Immature natural killer cell (primary cell): Measurements from ENCODE around the gene SELENOV. TPM values are rescaled to one million over a fixed set of nuclear protein-coding genes. Genes with fewer than 3 reads are reported as not detected.
A peak's percentile ranks its signal among the peaks of the same experiment; 100 is the strongest.
"Not testable (repeated sequence)": the region's sequence is repeated elsewhere in the genome, so short reads cannot be mapped to it uniquely, and the experiment has no call there.

Experiments
- DNase-seq, 3 donors: peaks; one replicate each; pipeline ENCODE4 v3.0.0; 2022; ENCODE audit warnings: mixed read lengths in 1 of 3
- H3K27ac Mint-ChIP-seq, 6 donors: one replicate each; pipeline ENCODE4 v1.8.0; 2020; ENCODE audit warnings: mixed read lengths in 6 of 6, mild to moderate bottlenecking in 5 of 6, inconsistent platforms in 4 of 6, moderate library complexity in 3 of 6
- H3K27me3 Mint-ChIP-seq, 3 donors: one replicate each; pipeline ENCODE4 v1.8.0; 2020 to 2021; ENCODE audit warnings: low read depth in 3 of 3, mild to moderate bottlenecking in 3 of 3, mixed read lengths in 3 of 3, moderate library complexity in 3 of 3, inconsistent platforms in 1 of 3
- H3K36me3 Mint-ChIP-seq, 3 donors: one replicate each; pipeline ENCODE4 v1.8.0; 2020; ENCODE audit warnings: mixed read lengths in 3 of 3, inconsistent platforms in 2 of 3, mild to moderate bottlenecking in 2 of 3
- H3K4me1 Mint-ChIP-seq, 2 donors: one replicate each; pipeline ENCODE4 v1.8.0; 2020; ENCODE audit warnings: inconsistent platforms in 2 of 2, mild to moderate bottlenecking in 2 of 2, mixed read lengths in 2 of 2, moderate library complexity in 1 of 2
- H3K4me3 Mint-ChIP-seq, 5 donors: one replicate each; pipeline ENCODE4 v1.8.0; 2020; ENCODE audit warnings: mild to moderate bottlenecking in 5 of 5, mixed read lengths in 5 of 5, inconsistent platforms in 3 of 5, moderate library complexity in 3 of 5
- H3K9me3 Mint-ChIP-seq, 6 donors: one replicate each; pipeline ENCODE4 v1.8.0; 2020; ENCODE audit warnings: mild to moderate bottlenecking in 6 of 6, mixed read lengths in 6 of 6, inconsistent platforms in 4 of 6, moderate library complexity in 3 of 6
- polyA plus RNA-seq, 3 donors: library from polyadenylated mRNA; unstranded; fragments of 300-500 nt; fragmentation: Illumina TruSeq; gene quantifications; one replicate each; pipeline ENCODE4 v1.2.3, GENCODE V29; 2021

The SELENOV gene
- polyA plus RNA-seq, 3 donors from 2014 or later, result not detected

GRCh38 chr19:39479319-39479801 lies 35.6 kb upstream of the SELENOV start:
- not testable (repeated sequence) for H3K9me3 Mint-ChIP-seq, H3K36me3 Mint-ChIP-seq, DNase-seq, H3K27me3 Mint-ChIP-seq
- peak overlapping the region; percentile 88 to 96 (median 94) for H3K4me3 Mint-ChIP-seq
- H3K27ac Mint-ChIP-seq, result peak overlapping the region in 4 of 6 donors; percentile 92 to 97 (median 94)
- peaks cover 27 to 33% of the 10 kb centered on the region in 2 donors for H3K4me1 Mint-ChIP-seq

- DNase-seq, result no peak
- Mint-ChIP-seq H3K36me3 (peaks cover 5 to 6% (median 6%) of the 10 kb centered on the region in 3 donors), H3K4me3 (peak overlapping the region; percentile 88 to 96 (median 94)), H3K27me3 (peaks cover 0 to 5% (median 3%) of the 10 kb centered on the region in 3 donors), H3K27ac (peak overlapping the region; percentile 90 to 97 (median 94)), H3K4me1 (peaks cover 27 to 33% of the 10 kb centered on the region in 2 donors), H3K9me3 (no peaks in the 10 kb centered on the region)
Observed at GRCh38 chr19:39479916-39480315, 35.0 kb upstream of the SELENOV start.

GRCh38 chr19:39480337-39481228 lies 34.4 kb upstream of the SELENOV start, which contains the start of gene TIMM50:
TSS of gene TIMM50 (plus strand) at chr19:39480838. CDS start at chr19:39480854, 16 bp downstream.
- Mint-ChIP-seq H3K4me3 (peak within 1 kb of the TSS; percentile 88 to 96 (median 94)), H3K36me3 (peaks cover 5 to 6% (median 5%) of the 10 kb centered on the region in 3 donors), H3K4me1 (peaks cover 29 to 33% of the 10 kb centered on the region in 2 donors), H3K27ac (peak within 1 kb of the TSS; percentile 90 to 97 (median 94)), H3K9me3 (no peaks in the 10 kb centered on the region), H3K27me3 (peaks cover 0 to 5% (median 2%) of the 10 kb centered on the region in 3 donors)
- DNase-seq, result peak; percentile 94 to 95 (median 94)

GRCh38 chr19:39481229-39481545 lies 33.8 kb upstream of the SELENOV start:
- Mint-ChIP-seq H3K9me3 (no peaks in the 10 kb centered on the region), H3K4me3 (peak overlapping the region; percentile 88 to 96 (median 94)), H3K36me3 (peaks cover 5 to 6% (median 5%) of the 10 kb centered on the region in 3 donors), H3K27ac (peak overlapping the region; percentile 72 to 97 (median 92)), H3K27me3 (peaks cover 0 to 5% (median 2%) of the 10 kb centered on the region in 3 donors), H3K4me1 (peaks cover 29 to 33% of the 10 kb centered on the region in 2 donors)
- peak in 1 of 3 donors; percentile 12 for DNase-seq

GRCh38 chr19:39481676-39482075 lies 33.3 kb upstream of the SELENOV start:
- Mint-ChIP-seq H3K9me3 (no peaks in the 10 kb centered on the region), H3K4me3 (peak overlapping the region; percentile 88 to 96 (median 94)), H3K27me3 (peaks cover 0 to 4% (median 2%) of the 10 kb centered on the region in 3 donors), H3K27ac (peak overlapping the region; percentile 72 to 97 (median 92)), H3K4me1 (peaks cover 27 to 33% of the 10 kb centered on the region in 2 donors), H3K36me3 (peaks cover 3 to 5% (median 3%) of the 10 kb centered on the region in 3 donors)
- DNase-seq, result no peak

- DNase-seq, result no peak
- Mint-ChIP-seq H3K27ac (peak overlapping the region in 1 of 6 donors; percentile 31), H3K4me1 (peaks cover 29 to 33% of the 10 kb centered on the region in 2 donors), H3K9me3 (no peaks in the 10 kb centered on the region), H3K36me3 (peaks cover 3 to 9% (median 4%) of the 10 kb centered on the region in 3 donors), H3K27me3 (peaks cover 0 to 4% (median 2%) of the 10 kb centered on the region in 3 donors), H3K4me3 (peak overlapping the region; percentile 17 to 65 (median 58))
Observed at GRCh38 chr19:39483141-39483540, 31.8 kb upstream of the SELENOV start.

GRCh38 chr19:39489756-39490155 lies 25.2 kb upstream of the SELENOV start:
- Mint-ChIP-seq H3K9me3 (no peaks in the 10 kb centered on the region), H3K4me3 (no peak overlapping the region), H3K27me3 (no peaks in the 10 kb centered on the region), H3K27ac (no peak overlapping the region), H3K36me3 (peaks cover 9 to 19% (median 14%) of the 10 kb centered on the region in 3 donors), H3K4me1 (peaks cover 0 to 3% of the 10 kb centered on the region in 2 donors)
- DNase-seq, result no peak

- DNase-seq, result no peak
- Mint-ChIP-seq H3K27me3 (peaks cover 3 to 9% (median 4%) of the 10 kb centered on the region in 3 donors), H3K4me3 (no peak overlapping the region), H3K4me1 (peaks cover 0 to 2% of the 10 kb centered on the region in 2 donors), H3K27ac (no peak overlapping the region), H3K9me3 (no peaks in the 10 kb centered on the region), H3K36me3 (peaks cover 5 to 13% (median 10%) of the 10 kb centered on the region in 3 donors)
Observed at GRCh38 chr19:39492225-39492624, 22.7 kb upstream of the SELENOV start.

GRCh38 chr19:39492788-39493187 lies 22.2 kb upstream of the SELENOV start:
- H3K27ac Mint-ChIP-seq, result no peak overlapping the region
- H3K36me3 Mint-ChIP-seq, result peaks cover 5 to 13% (median 10%) of the 10 kb centered on the region in 3 donors
- H3K9me3 Mint-ChIP-seq, result no peaks in the 10 kb centered on the region
- no peak overlapping the region for H3K4me3 Mint-ChIP-seq
- peaks cover 3 to 9% (median 4%) of the 10 kb centered on the region in 3 donors for H3K27me3 Mint-ChIP-seq
- peaks cover 1 to 2% of the 10 kb centered on the region in 2 donors for H3K4me1 Mint-ChIP-seq
- DNase-seq, result no peak

- DNase-seq, result no peak
- no peak overlapping the region for H3K27ac Mint-ChIP-seq
- peaks cover 0 to 6% (median 3%) of the 10 kb centered on the region in 3 donors for H3K36me3 Mint-ChIP-seq
- no peak overlapping the region for H3K4me3 Mint-ChIP-seq
- H3K4me1 Mint-ChIP-seq, result peaks cover 11 to 16% of the 10 kb centered on the region in 2 donors
- H3K27me3 Mint-ChIP-seq, result peaks cover 6 to 21% (median 10%) of the 10 kb centered on the region in 3 donors
- H3K9me3 Mint-ChIP-seq, result peaks cover 0 to under 1% (median 0%) of the 10 kb centered on the region in 6 donors
Observed at GRCh38 chr19:39494661-39495060, 20.3 kb upstream of the SELENOV start.

GRCh38 chr19:39496063-39496462 lies 18.9 kb upstream of the SELENOV start:
- DNase-seq, result no peak
- H3K4me3 Mint-ChIP-seq, result no peak overlapping the region
- peaks cover 0 to 3% (median 0%) of the 10 kb centered on the region in 6 donors for H3K9me3 Mint-ChIP-seq
- H3K4me1 Mint-ChIP-seq, result peaks cover 14 to 20% of the 10 kb centered on the region in 2 donors
- peaks cover 10 to 32% (median 18%) of the 10 kb centered on the region in 3 donors for H3K27me3 Mint-ChIP-seq
- H3K36me3 Mint-ChIP-seq, result peaks cover 0 to 2% (median 0%) of the 10 kb centered on the region in 3 donors
- no peak overlapping the region for H3K27ac Mint-ChIP-seq

- Mint-ChIP-seq H3K4me1 (peaks cover 14 to 20% of the 10 kb centered on the region in 2 donors), H3K27ac (no peak overlapping the region), H3K27me3 (peaks cover 14 to 39% (median 18%) of the 10 kb centered on the region in 3 donors), H3K4me3 (no peak overlapping the region), H3K9me3 (peaks cover 0 to 3% (median 0%) of the 10 kb centered on the region in 6 donors), H3K36me3 (peaks cover 0 to 2% (median 0%) of the 10 kb centered on the region in 3 donors)
- DNase-seq, result no peak
Observed at GRCh38 chr19:39497701-39497995, 17.3 kb upstream of the SELENOV start.

GRCh38 chr19:39497996-39498797 lies 16.7 kb upstream of the SELENOV start:
- Mint-ChIP-seq H3K4me3 (peak overlapping the region in 4 of 5 donors; percentile 1 to 59 (median 50)), H3K27me3 (peaks cover 15 to 40% (median 18%) of the 10 kb centered on the region in 3 donors), H3K4me1 (peaks cover 16 to 21% of the 10 kb centered on the region in 2 donors), H3K9me3 (peaks cover 0 to 3% (median 0%) of the 10 kb centered on the region in 6 donors), H3K27ac (no peak overlapping the region), H3K36me3 (no peaks in the 10 kb centered on the region)
- DNase-seq, result peak in 1 of 3 donors; percentile 21
